ENCODE results near the gene MYBPC3.
A peak's percentile ranks its signal among the peaks of the same experiment; 100 is the strongest.

The MYBPC3 gene

GRCh38 chr11:47314992-47315391 is 37.5 kb downstream of the MYBPC3 start:
- no peak for DNase-seq

GRCh38 chr11:47308050-47308823 is 44.3 kb downstream of the MYBPC3 start:
- peak; percentile 62 for DNase-seq

- DNase-seq, result no peak
These were observed 46.0 kb downstream of the MYBPC3 start for GRCh38 chr11:47306484-47306844.

DNA sequence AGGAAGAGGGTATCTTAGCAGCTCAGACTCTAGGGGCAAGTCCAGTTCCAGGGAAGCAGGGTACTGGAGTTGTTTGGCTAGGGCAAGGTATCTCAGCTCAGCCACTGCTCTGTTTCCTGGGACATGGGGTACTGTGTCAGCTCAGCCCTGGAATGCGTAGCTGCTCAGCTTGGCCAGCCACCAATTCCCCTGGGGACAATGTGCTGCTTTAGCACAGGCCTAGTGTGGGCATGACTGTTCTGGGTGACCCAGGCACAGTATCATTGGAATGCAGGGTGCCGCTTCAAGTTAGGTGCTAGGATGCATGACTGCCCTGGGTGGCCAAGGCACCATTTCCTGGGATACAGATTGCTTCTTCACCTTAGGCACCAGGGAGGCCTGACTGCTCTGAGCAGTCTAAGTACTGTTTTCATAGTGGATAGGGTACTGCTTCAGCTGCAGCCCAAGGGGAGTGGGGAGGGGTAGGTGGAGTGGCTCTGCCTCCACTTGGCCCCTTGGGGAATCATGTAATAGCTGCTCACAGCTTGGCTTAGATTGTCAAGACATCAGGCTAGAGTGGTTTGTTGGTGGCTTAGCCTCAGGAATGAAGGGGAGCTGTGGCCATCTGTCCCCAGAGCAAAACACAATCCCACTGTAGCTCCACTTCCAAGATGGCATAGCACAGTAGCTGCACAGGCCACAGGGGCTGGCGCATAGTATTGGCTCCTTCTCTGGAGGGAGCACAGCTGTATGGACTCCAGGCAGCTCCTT is 46.6 kb downstream of the MYBPC3 start:
- DNase-seq, result no peak

GRCh38 chr11:47302853-47303252 is 49.6 kb downstream of the MYBPC3 start:
- no peak for DNase-seq

DNA sequence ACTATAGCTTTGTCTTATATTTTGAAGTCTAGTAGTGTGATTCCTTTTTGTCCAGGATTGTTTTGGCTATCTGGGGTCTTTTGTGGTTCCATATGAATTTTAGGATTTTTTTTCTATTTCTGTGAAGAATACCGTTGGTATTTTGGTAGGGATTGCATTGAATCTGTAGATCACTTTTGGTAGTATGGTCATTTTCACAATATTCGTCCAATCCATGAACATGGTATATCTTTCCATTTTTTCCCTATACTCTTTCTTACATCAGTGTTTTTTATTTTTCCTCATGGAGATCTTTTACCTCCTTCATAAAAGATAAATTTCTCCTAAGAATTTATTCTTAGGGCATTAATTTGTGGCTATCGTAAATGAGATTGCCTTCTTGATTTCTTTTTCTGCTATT is 53.4 kb downstream of the MYBPC3 start:
- DNase-seq, result no peak

DNA sequence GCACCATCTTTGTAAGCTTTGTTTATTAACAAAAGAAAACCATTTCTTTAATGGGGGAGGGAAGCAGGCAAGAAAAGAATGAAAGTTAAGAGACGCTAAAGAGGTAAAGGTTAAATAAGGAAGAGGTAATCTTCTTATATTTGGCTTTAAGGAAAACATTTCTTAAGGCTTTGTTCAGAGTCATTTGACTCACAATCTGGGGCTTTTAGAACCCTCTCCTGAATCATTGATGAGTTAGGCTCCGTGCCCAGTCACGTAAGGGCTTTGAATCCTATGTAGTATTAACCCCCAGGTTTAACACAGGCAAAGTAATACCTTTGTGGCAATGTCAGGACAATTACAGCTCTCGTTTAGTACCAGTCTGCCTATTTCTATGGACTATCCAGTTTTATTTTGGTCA is 56.5 kb downstream of the MYBPC3 start:
- DNase-seq, result peak; percentile 87

GRCh38 chr11:47295385-47295784 is 57.1 kb downstream of the MYBPC3 start:
- DNase-seq, result no peak

- DNase-seq, result no peak
These were observed 62.6 kb downstream of the MYBPC3 start for GRCh38 chr11:47289856-47290255.

DNA sequence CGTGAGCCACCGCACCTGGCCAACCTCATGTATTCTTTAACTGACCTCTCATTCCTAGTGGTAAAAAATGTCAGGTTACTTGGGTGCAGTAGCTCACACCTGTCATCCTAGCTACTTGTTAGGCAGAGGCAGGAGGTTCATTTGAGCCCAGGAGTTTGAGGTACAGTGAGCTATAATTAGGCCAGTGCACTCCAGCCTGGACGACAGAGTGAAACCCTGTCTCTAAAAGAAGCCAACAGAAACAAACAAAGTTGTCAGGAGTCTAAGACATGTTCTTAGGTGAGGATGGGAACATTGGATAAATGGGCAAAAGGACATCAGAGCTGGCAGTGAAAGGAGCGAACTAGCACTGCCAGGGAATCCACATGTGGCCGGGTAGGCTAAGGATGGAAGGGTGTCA is 64.4 kb downstream of the MYBPC3 start:
- no peak for DNase-seq

DNA sequence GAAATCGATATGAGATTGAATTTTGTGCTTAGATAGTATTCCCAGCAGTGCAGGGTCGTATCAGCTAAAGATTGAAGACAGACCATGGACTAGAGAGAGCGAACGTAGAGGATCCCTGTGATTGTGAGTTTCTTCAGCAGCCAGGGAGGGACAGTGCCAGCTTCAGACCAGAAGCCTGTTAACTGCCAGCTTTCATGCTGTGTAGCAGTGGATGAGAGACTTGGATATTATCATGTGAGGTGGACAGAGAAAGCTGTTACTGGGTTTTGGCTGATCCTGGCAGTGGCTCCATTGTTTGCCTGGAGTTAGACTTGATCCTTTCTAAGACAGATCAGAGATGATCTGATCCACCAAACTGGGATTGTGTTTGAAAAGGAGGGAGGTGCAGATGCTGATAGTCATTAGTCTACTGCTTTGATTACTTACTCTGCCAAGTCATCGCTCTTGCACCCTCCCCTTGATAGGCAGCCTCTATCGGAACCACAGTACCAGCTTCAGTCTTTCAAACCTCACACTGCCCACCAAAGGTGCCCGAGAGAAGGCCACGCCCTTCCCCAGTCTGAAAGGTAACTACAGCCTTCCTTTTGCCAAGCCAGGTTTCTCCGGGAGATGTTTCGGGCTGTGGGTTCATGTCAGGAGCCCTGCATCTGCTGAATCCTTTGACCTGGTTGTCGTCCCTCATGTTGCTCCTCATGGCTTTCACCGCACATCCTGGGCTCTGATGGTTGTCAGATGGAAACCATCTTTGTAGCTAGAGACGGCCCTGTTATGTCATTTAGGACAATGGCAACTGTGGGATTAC is 66.3 kb downstream of the MYBPC3 start:
- DNase-seq, result no peak

DNA sequence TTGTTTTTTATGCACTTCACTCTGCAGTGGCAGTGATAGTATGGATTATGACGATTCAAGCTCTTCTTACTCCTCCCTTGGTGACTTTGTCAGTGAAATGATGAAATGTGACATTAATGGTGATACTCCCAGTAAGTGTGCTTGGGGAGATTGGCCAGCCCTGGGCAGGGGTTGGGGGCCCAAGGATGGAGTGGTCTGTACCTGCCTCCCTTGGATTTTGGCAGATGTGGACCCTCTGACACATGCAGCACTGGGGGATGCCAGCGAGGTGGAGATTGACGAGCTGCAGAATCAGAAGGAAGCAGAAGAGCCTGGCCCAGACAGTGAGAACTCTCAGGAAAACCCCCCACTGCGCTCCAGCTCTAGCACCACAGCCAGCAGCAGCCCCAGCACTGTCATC is 68.4 kb downstream of the MYBPC3 start:
- DNase-seq, result no peak

- no peak for DNase-seq
These were observed 70.0 kb downstream of the MYBPC3 start for GRCh38 chr11:47282462-47282861.

Data from DMS79 treated with DMSO at 0.1 percent for 48 hours (cell line).